Hepatic stellate cell (primary cell): Measurements from ENCODE around the gene SHBG.
A peak's percentile ranks its signal among the peaks of the same experiment; 100 is the strongest.

Experiments used
- DNase-seq: peaks from one replicate; pipeline ENCODE4 v3.0.0; 2011; ENCODE audit warnings: low spot score

SHBG gene

GRCh38 chr17:7650509-7651096 is 20.7 kb downstream of the SHBG start, which contains the start of gene ATP1B2:
Gene ATP1B2, plus strand, starts transcription at chr17:7650926. Its CDS starts 593 bp downstream, at chr17:7651519.
- DNase-seq, result peak; percentile 46

GRCh38 chr17:7651097-7651664 is 21.2 kb downstream of the SHBG start:
- no peak for DNase-seq

- DNase-seq, result no peak
Measured at GRCh38 chr17:7651665-7652387, 21.9 kb downstream of the SHBG start.

GRCh38 chr17:7652388-7653356 is 22.7 kb downstream of the SHBG start:
- DNase-seq, result no peak

GRCh38 chr17:7654832-7655540 is 25.1 kb downstream of the SHBG start:
- DNase-seq, result peak; percentile 53

- no peak for DNase-seq
Measured at GRCh38 chr17:7655541-7655840, 25.6 kb downstream of the SHBG start.

- no peak for DNase-seq
Measured at GRCh38 chr17:7656958-7657609, 27.1 kb downstream of the SHBG start.

- no peak for DNase-seq
Measured at GRCh38 chr17:7667656-7668406, 37.9 kb downstream of the SHBG start.

- no peak for DNase-seq
Measured at GRCh38 chr17:7668482-7668881, 38.5 kb downstream of the SHBG start.

GRCh38 chr17:7673239-7673638 is 43.3 kb downstream of the SHBG start:
- DNase-seq, result no peak

- no peak for DNase-seq
Measured at GRCh38 chr17:7674934-7675333, 45.0 kb downstream of the SHBG start.

GRCh38 chr17:7676533-7676932 is 46.6 kb downstream of the SHBG start:
- DNase-seq, result no peak

GRCh38 chr17:7677388-7678067 is 47.6 kb downstream of the SHBG start:
- DNase-seq, result no peak
